HG02759 (cell line): ENCODE measurements around the gene PTP4A1.
"Not testable (repeated sequence)": the region's sequence is repeated elsewhere in the genome, so short reads cannot be mapped to it uniquely, and the experiment has no call there.

Experiments used
- ATAC-seq: cut with Tn5 transposase; IDR thresholded peaks from one replicate; pipeline ENCODE4 v1.9.1; 2021; ENCODE audit warnings: mild to moderate bottlenecking, moderate library complexity; ENCODE audit not compliant: unreplicated experiment

PTP4A1 gene

DNA sequence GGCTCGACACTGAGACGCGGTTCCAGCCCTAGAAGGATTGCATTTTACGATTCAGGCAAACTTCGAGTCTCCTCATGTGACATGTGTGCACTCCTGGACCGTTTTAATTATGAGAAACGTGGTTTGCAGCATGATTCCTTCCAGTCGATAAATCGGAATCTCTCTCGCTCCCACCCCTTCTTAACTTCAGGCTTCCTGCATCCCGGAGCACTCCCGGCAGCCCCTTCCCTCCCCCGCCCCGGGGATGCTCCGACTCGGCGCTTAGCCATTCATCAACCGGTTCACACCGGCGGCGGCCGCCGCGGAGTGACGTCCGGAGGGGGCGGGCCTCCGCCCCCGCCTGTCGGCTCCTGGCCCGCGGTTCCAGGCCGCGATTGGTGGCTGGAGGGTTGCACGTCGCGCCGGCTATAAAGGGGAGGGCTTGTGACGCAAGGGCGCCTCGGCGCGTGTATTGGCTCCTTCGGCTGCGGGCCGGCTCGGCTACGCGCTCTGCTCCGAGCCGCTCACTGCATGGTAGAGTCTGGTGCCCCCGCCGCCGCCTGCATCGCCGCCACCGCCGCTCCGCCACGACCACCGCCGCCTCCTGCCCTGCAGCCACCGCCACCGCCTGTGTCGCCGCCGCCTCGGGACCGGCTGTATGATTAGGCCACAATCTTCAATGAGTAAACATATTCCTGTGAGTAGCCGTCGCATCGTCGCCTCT lies at the start of gene PTP4A1, which contains the start of gene LOC128125822:
PTP4A1 (plus strand) TSS at position 437 of the 703 bp plus-strand sequence. CDS start 4,401 bp downstream, outside the sequence.
LOC128125822 (plus strand) TSS at position 437 of the 703 bp plus-strand sequence.
- ATAC-seq: peak; percentile 87

GRCh38 chr6:63522911-63523287 lies 49.4 kb upstream of the PTP4A1 start:
- ATAC-seq: not testable (repeated sequence)

GRCh38 chr6:63523630-63524029 lies 48.6 kb upstream of the PTP4A1 start:
- no peak for ATAC-seq

DNA sequence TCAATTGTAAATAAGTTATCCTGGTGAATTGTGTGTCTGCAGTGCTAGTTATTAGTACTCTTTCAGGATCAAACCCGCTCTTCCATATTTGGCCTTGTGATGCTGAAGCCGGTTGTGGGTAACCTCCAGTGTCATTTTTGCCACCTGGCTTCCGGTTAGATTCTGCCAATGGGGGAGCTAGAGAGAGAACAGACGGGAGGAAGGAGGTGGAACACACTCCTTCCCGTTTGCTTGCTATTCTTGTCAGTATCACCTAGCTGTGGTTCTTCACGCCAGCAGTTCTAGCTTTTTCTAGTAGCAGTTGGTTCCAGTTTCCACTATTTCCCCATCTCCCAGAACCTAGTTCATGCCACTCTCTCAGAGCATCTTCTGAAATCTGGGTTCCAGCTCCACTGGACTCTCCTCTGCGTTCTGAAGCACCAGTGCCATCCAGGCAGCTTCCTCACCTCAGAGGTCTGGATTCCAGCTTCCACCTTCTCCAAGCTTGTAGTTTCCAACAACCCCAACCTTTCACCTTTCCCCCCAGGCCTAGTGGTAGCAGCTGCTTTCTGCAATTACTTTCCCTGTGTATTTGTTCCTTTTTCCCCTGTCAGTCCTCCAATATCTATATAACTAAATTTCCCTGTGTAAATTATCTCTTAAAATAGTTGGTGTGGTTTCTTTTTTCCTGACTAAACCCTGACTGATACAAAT lies 46.9 kb upstream of the PTP4A1 start:
- no peak for ATAC-seq

DNA sequence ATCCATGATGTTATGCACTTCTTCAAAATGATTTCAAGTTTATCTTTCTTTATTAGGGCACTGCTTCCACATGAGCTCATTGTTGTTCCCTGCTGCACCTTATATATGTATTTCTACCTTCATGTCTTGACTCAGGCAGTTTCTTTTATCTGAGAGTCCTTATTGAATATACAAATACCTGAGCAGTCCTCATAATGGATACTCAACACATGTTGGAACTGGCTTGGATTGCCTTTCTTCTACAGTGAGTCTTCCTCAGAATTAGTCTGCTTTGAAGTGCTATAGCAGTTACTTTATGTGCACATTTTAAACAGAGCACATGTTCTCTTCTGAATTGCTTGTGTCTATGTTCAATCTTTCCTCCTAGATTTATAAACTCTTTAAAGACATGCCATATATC lies 45.3 kb upstream of the PTP4A1 start:
- ATAC-seq: no peak

GRCh38 chr6:63527658-63528514 lies 44.4 kb upstream of the PTP4A1 start:
- peak; percentile 44 for ATAC-seq

GRCh38 chr6:63529498-63529897 lies 42.8 kb upstream of the PTP4A1 start:
- no peak for ATAC-seq

DNA sequence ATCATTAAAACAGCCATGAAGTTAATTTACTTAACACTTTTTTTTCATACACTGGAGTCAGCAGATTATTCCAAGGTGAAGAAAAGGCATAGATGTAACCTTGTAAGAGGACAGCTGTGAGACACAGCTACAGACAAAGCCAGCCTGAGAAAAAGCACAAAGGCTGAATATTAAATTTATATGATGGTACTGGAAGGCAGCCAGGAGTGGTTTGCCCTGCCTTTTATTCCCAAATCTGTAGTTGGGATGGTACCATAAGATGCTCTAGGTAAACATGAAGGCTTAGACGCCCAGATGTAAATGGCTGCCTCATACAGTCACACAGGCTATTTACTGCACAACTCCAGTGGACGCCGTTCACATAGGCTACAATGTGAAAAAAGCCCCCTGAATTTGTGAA lies 42.1 kb upstream of the PTP4A1 start:
- no peak for ATAC-seq

GRCh38 chr6:63530991-63531390 lies 41.3 kb upstream of the PTP4A1 start:
- ATAC-seq: no peak

DNA sequence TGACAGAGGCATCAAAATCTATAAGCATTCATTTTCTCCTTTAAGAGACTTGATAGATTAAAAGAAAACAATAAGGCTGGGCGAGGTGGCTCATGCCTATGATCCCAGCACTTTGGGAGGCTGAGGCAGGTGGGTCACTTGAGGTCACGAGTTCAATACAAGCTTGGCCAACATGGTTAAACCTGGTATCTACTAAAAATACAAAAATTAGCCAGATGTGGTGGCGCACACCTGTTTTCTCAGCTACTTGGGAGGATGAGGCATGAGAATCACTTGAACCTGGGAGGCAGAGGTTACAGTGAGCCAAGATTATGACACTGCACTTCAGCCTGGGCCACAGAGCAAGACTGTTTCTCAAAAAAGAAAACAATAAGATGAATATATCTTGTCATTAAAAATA lies 39.3 kb upstream of the PTP4A1 start:
- no peak for ATAC-seq

DNA sequence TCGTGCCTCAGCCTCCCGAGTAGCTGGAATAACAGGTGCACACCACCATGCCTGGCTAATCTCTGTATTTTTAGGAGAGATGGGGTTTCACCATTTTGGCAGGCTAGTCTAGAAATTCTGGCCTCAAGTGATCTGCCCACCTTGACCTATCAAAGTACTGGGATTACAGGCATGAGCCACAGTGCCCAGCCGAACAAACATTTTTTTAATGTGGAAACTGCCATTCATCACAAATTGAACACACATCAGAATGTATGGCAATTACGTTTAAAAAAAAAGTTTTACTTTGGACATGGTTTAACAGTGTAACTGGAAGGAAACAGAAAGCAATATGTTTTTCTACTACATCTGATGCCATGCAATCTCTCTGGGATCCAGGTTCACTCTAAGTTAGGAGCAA lies 38.3 kb upstream of the PTP4A1 start:
- no peak for ATAC-seq

DNA sequence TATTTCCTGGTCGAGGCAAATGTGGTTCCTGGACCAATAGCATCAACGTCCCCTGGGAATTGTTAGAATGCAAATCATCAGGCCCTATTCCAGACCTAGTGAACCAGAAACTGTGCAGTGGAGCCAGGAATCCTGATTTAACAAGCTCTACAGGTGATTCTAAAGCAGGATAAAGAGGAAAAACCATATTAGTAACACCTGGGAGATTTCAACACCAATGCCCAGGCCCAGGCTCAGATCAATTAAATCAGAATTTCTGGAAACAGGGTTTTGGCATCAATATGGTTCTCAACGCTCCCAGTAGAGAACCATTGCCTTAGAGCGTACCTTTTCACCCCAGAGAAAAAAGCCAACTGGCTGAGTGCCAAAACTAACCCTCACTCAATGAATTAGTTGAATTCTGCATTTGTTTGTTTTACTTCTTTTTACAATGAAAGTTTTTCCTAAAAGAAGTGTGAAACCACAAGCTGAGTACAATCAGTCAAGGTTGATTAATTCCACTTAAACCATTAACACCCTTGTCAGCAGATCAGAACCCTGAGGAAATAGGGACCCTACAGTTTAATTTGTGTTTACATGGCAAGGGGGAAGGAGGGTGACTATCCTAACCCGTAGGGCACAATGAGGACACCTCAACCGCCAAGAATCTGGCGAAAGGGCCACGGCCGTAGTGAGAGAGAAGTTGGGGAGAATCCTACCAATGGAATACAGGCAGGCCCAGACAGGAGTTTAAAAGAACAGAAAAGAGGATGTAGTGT lies 34.9 kb upstream of the PTP4A1 start:
- peak; percentile 60 for ATAC-seq

- ATAC-seq: no peak
These were observed 34.4 kb upstream of the PTP4A1 start for GRCh38 chr6:63537959-63538300.

- ATAC-seq: no peak
These were observed 33.7 kb upstream of the PTP4A1 start for GRCh38 chr6:63538550-63538949.

DNA sequence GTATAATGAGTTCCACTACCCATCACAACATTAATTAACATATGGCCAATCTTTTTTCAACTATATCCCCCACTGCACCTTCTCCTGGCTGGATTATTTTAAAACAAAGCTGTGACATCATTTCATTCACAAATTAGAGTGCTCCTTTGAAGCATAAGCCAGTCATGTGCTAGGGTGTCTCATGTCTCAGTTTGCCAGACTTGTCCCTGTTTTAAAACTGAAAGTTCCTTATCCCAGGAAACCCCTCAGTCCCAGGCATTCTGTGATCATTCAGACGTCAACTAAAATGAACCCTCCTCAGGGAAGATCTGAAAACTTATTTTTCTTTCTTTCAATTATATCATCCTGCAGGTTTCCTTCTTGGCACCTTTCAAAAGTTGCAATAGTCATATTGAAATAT lies 29.3 kb upstream of the PTP4A1 start:
- no peak for ATAC-seq

GRCh38 chr6:63543982-63544381 lies 28.3 kb upstream of the PTP4A1 start:
- ATAC-seq: no peak

DNA sequence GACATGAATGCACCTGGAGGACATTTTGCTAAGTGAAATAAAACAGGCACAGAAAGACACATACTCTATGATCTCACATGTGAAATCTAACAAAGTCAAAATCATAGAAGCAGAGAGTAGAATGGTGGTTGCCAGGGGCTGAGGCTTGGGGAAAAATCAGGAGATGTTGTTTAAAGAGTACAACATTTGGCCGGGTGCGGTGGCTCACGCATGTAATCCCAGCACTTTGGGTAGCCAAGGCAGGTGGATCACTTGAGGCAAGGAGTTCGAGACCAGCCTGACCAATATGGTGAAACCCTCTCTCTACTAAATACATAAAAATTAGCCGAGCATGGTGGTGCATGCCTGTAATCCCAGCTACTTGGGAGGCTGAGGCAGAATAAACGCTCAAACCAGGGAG lies 26.0 kb upstream of the PTP4A1 start:
- ATAC-seq: no peak

DNA sequence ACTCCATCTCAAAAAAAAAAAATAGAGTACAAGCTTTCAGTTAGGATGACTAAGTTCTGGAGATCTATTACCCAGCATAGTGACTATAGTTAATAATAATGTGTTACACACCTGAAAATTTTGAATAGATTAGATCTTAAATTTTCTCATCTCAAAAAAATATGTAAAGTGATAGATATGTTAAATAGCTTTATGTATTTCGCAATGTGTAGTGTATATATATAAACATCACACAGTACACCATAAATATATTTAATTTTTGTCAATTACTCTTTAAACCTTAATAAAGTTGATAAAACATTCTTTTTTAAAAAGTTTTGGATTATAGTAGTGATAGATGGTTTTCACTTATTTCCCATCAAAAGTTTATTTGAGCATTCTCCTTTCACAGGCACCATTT lies 25.6 kb upstream of the PTP4A1 start:
- ATAC-seq: no peak

DNA sequence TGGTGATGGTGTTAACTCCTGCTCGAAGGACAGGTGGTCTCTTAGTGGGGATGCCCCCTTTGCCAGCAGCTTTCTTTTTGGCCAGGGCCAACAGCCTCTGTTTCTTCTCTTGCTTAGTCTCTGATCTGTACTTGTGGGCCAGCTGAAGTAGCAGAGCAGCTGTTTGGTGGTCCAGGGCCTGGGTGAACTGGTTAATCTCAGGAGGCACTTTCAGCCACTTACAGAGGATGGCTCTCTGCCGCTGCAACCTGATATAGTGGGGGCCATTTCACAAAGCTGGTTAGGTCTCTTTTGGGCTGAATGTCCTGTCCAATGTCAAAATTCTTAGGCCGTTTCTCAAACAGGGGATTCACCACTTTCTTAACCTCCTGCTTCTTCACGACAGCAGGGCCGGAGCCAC lies 23.2 kb upstream of the PTP4A1 start:
- no peak for ATAC-seq

GRCh38 chr6:63553208-63553607 lies 19.1 kb upstream of the PTP4A1 start:
- ATAC-seq: peak; percentile 98

DNA sequence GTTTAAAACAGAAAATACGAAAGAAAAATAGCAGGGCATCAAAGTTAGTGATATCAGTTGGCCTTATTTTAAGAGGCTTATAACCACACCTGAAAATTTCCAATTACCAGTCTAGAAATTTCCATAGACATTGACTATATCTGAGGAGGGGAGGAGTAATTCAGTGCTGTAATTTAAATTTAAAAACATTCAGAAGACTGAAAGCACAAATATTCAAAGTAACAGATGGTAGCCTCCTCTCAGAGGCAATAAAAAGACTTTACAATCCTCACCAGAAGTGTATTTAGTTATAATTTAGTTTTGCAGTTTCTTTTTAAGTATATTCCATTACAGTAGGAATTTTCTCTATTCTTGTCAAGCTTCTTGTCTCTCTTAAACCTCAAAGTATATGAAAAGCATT lies 18.4 kb upstream of the PTP4A1 start:
- ATAC-seq: no peak
